Upper lobe of left lung (tissue), 4 donors: ENCODE results near the gene GATB.

Experiments
- POLR2A ChIP-seq, 4 donors: fragments of 450-650 bp; IDR thresholded peaks; one replicate each; pipeline ENCODE4 v1.5.1; 2016 to 2017; ENCODE audit warnings: antibody characterized with exemption in 4 of 4, mild to moderate bottlenecking in 2 of 4
- TF ChIP-seq, protein P1 (sequence below), 6 experiments: fragments of 450-650 bp in 4 of 6; fragments of 200-600 bp in 2 of 6; sonication (generic) in 2 of 6; IDR thresholded peaks; one replicate each; pipeline ENCODE4 v1.5.1; 2016 to 2019; ENCODE audit warnings: antibody characterized with exemption in 6 of 6

DNA sequence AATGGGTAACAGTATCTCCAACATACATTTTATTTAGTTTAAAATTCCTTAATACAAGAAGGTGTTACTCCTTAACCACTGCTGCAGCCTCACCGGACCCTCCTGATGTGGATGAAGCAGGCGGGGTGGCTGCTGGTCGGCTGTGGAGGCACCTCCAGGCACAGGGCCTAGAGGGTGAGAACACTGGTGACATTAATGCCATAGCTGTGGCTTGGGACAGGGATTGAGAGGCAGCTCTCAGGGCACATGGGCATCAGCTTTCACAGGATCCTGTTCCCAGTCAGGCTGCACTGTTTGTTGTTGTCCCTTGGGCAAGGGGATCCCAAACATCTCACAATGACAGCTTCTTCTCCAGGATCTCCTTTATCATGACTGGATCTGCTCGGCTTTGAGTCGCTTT is 90.0 kb downstream of the GATB start:
- TF ChIP-seq, protein P1, sequence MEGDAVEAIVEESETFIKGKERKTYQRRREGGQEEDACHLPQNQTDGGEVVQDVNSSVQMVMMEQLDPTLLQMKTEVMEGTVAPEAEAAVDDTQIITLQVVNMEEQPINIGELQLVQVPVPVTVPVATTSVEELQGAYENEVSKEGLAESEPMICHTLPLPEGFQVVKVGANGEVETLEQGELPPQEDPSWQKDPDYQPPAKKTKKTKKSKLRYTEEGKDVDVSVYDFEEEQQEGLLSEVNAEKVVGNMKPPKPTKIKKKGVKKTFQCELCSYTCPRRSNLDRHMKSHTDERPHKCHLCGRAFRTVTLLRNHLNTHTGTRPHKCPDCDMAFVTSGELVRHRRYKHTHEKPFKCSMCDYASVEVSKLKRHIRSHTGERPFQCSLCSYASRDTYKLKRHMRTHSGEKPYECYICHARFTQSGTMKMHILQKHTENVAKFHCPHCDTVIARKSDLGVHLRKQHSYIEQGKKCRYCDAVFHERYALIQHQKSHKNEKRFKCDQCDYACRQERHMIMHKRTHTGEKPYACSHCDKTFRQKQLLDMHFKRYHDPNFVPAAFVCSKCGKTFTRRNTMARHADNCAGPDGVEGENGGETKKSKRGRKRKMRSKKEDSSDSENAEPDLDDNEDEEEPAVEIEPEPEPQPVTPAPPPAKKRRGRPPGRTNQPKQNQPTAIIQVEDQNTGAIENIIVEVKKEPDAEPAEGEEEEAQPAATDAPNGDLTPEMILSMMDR (IDR thresholded peaks at IDR 0.05) = no peak
- no peak for TF ChIP-seq POLR2A (IDR thresholded peaks at IDR 0.05)
